Measurements from ENCODE around the gene ETFRF1.

ETFRF1 gene

GRCh38 chr12:25252946-25253345, 57.9 kb downstream of the ETFRF1 start:
- TF ChIP-seq ZNF513 (tag by site-specific recombination; IDR thresholded peaks at IDR 0.05) (no peak), PRDM6 (tag by site-specific recombination; IDR thresholded peaks at IDR 0.05) (0 out of 2 replicates have a peak, but pooled peaks have one; percentile 35), KLF7 (tag by site-specific recombination; IDR thresholded peaks at IDR 0.05; ENCODE audit: borderline replicate concordance) (no peak), TRIM28 (IDR thresholded peaks at IDR 0.05; ENCODE audit: borderline replicate concordance, low read length) (peak; percentile 53; the same call in 1 of the 2 replicates)
- H3K4me1 ChIP-seq (ENCODE audit: control insufficient read depth, insufficient read depth, low read length), result peaks cover 3% of the 10 kb centered on the region; the same call in 1 of the 2 replicates
- H3K4me3 ChIP-seq (ENCODE audit: low read depth, low read length), result no peak overlapping the region
- ChIA-PET CTCF (interaction anchor here (1.1 kb wide), 1 partner anchor 134 kb away, joined by 3 read pairs; no protein-coding TSS in a partner anchor), POLR2A (interaction anchor here (0.6 kb wide), 1 partner anchor 99 kb away, joined by 6 read pairs; no protein-coding TSS in a partner anchor)
- peaks cover 0 to 3% of the 10 kb centered on the region in 2 experiments; a peak in 1 of 3 replicates for H3K36me3 ChIP-seq (ENCODE audit: control insufficient read depth in 2 of 2, insufficient read depth in 1 of 2, low read length in 2 of 2)
- H3K27ac ChIP-seq (ENCODE audit: extremely low read depth, low read depth, low read length), result no peak overlapping the region
- H3K9me3 ChIP-seq (ENCODE audit: control insufficient read depth, insufficient read depth, low read depth, low read length), result no peaks in the 10 kb centered on the region

GRCh38 chr12:25253371-25254068, 58.5 kb downstream of the ETFRF1 start:
- Histone ChIP-seq H3K4me3 (ENCODE audit: low read depth, low read length) (no peak overlapping the region), H3K27ac (ENCODE audit: extremely low read depth, low read depth, low read length) (no peak overlapping the region), H3K36me3 (ENCODE audit: control insufficient read depth in 2 of 2, insufficient read depth in 1 of 2, low read length in 2 of 2) (no peaks in the 10 kb centered on the region), H3K4me1 (ENCODE audit: control insufficient read depth, insufficient read depth, low read length) (peaks cover 3% of the 10 kb centered on the region; the same call in 1 of the 2 replicates), H3K9me3 (ENCODE audit: control insufficient read depth, insufficient read depth, low read depth, low read length) (no peaks in the 10 kb centered on the region)
- ChIA-PET POLR2A (interaction anchor here (0.6 to 1.0 kb wide), 2 partner anchors 10 to 98 kb away, joined by 3 to 6 read pairs; no protein-coding TSS in a partner anchor), CTCF (interaction anchor here (0.6 kb wide), 1 partner anchor 305 kb away, joined by 3 read pairs; no protein-coding TSS in a partner anchor)
- TF ChIP-seq ZNF785 (tag by site-specific recombination; IDR thresholded peaks at IDR 0.05), result no peak
- TF ChIP-seq PRDM1 (tag by site-specific recombination; IDR thresholded peaks at IDR 0.05), result 0 out of 2 replicates have a peak, but pooled peaks have one; percentile 31

GRCh38 chr12:25254271-25254880, 59.3 kb downstream of the ETFRF1 start:
- ChIA-PET CTCF (interaction anchor here (0.6 to 0.7 kb wide), 2 partner anchors 13 to 304 kb away, joined by 3 read pairs; no protein-coding TSS in a partner anchor), POLR2A (interaction anchor here (1.0 kb wide), 1 partner anchor 10 kb away, joined by 3 read pairs; no protein-coding TSS in a partner anchor)
- Histone ChIP-seq H3K4me3 (ENCODE audit: low read depth, low read length) (no peak overlapping the region), H3K36me3 (ENCODE audit: control insufficient read depth in 2 of 2, insufficient read depth in 1 of 2, low read length in 2 of 2) (no peaks in the 10 kb centered on the region), H3K9me3 (ENCODE audit: control insufficient read depth, insufficient read depth, low read depth, low read length) (no peaks in the 10 kb centered on the region), H3K27ac (ENCODE audit: extremely low read depth, low read depth, low read length) (no peak overlapping the region), H3K4me1 (ENCODE audit: control insufficient read depth, insufficient read depth, low read length) (peaks cover 3% of the 10 kb centered on the region; the same call in 1 of the 2 replicates)
- TF ChIP-seq SCRT2 (tag by site-specific recombination; IDR thresholded peaks at IDR 0.05) (peak; percentile 88), ZNF335 (tag by site-specific recombination; conservative IDR thresholded peaks at IDR 0.05) (no peak)
